HFFc6 (cell line): Measurements from ENCODE around the gene MAGI3. TPM values are rescaled to one million over a fixed set of nuclear protein-coding genes. Genes with fewer than 3 reads are reported as not detected.
A peak's percentile ranks its signal among the peaks of the same experiment; 100 is the strongest.

Experiments
- DNase-seq: peaks from one replicate; pipeline ENCODE4 v3.0.0-alpha.2; 2018
- H3K27ac Mint-ChIP-seq: 2 replicates; pipeline ENCODE4 v1.8.0; 2020; ENCODE audit warnings: mild to moderate bottlenecking, mixed read lengths
- H3K27me3 Mint-ChIP-seq: 2 replicates; pipeline ENCODE4 v1.8.0; 2021; ENCODE audit warnings: mild to moderate bottlenecking, moderate library complexity, mixed read lengths; ENCODE audit not compliant: insufficient read depth
- H3K36me3 Mint-ChIP-seq: 2 replicates; pipeline ENCODE4 v1.8.0; 2021; ENCODE audit warnings: low read depth, mixed read lengths
- H3K4me1 Mint-ChIP-seq: 2 replicates; pipeline ENCODE4 v1.8.0; 2020; ENCODE audit warnings: low read depth, mixed read lengths
- H3K4me3 Mint-ChIP-seq: 2 replicates; pipeline ENCODE4 v1.8.0; 2020; ENCODE audit warnings: mild to moderate bottlenecking, moderate library complexity, mixed read lengths
- H3K9me3 Mint-ChIP-seq: 2 replicates; pipeline ENCODE4 v1.8.0; 2020; ENCODE audit warnings: mild to moderate bottlenecking, mixed read lengths
- CTCF ChIP-seq: fragments of 200-600 bp; sonication (generic); IDR thresholded peaks from 2 replicates; pipeline ENCODE4 v1.5.0; 2021; ENCODE audit warnings: antibody characterized with exemption, mild to moderate bottlenecking
- total RNA-seq, 6 experiments: library from RNA; stranded (reverse); fragmentation: NEBNext Ultra II Directional; extraction: Animal tissue kit (Norgen Biotek cat#: 25700); gene quantifications; 2 replicates in 1 of 6; 3 replicates in 5 of 6; pipeline ENCODE4 v1.2.3, GENCODE V29; 2021

The MAGI3 gene
- total RNA-seq, 6 experiments from 2014 or later = 5.1 to 8.2 (median 7.6) TPM

GRCh38 chr1:113652771-113653170, 262.5 kb downstream of the MAGI3 start:
- peak; percentile 4 for DNase-seq
- TF ChIP-seq CTCF = no peak
- no peaks in the 10 kb centered on the region; the same call in 1 of the 2 replicates for H3K27me3 Mint-ChIP-seq
- no peaks in the 10 kb centered on the region for H3K9me3 Mint-ChIP-seq
- H3K27ac Mint-ChIP-seq = 0 out of 2 replicates have a peak overlapping the region, but pooled peaks have one; percentile 13
- no peaks in the 10 kb centered on the region for H3K36me3 Mint-ChIP-seq
- H3K4me1 Mint-ChIP-seq = peaks cover 7% of the 10 kb centered on the region
- no peak overlapping the region for H3K4me3 Mint-ChIP-seq

- Mint-ChIP-seq H3K27me3 (no peaks in the 10 kb centered on the region; the same call in 1 of the 2 replicates), H3K4me3 (no peak overlapping the region), H3K36me3 (no peaks in the 10 kb centered on the region), H3K4me1 (peaks cover 7% of the 10 kb centered on the region), H3K9me3 (no peaks in the 10 kb centered on the region), H3K27ac (no peak overlapping the region)
- no peak for DNase-seq
- no peak for TF ChIP-seq CTCF
These were observed 263.4 kb downstream of the MAGI3 start for GRCh38 chr1:113653741-113654140.

GRCh38 chr1:113654883-113655282, 264.6 kb downstream of the MAGI3 start:
- Mint-ChIP-seq H3K27ac (no peak overlapping the region), H3K27me3 (no peaks in the 10 kb centered on the region; the same call in 1 of the 2 replicates), H3K4me1 (peaks cover 7% of the 10 kb centered on the region), H3K9me3 (no peaks in the 10 kb centered on the region), H3K36me3 (no peaks in the 10 kb centered on the region), H3K4me3 (no peak overlapping the region)
- TF ChIP-seq CTCF = no peak
- no peak for DNase-seq

- H3K27ac Mint-ChIP-seq = no peak overlapping the region
- DNase-seq = no peak
- H3K27me3 Mint-ChIP-seq = no peaks in the 10 kb centered on the region
- H3K36me3 Mint-ChIP-seq = peaks cover 4% of the 10 kb centered on the region; the same call in 1 of the 2 replicates
- H3K4me3 Mint-ChIP-seq = no peak overlapping the region
- no peak for TF ChIP-seq CTCF
- H3K9me3 Mint-ChIP-seq = no peaks in the 10 kb centered on the region
- peaks cover 7% of the 10 kb centered on the region for H3K4me1 Mint-ChIP-seq
These were observed 266.8 kb downstream of the MAGI3 start for GRCh38 chr1:113657126-113657525.

- no peaks in the 10 kb centered on the region for H3K9me3 Mint-ChIP-seq
- H3K4me3 Mint-ChIP-seq = no peak overlapping the region
- TF ChIP-seq CTCF = no peak
- no peak for DNase-seq
- H3K27ac Mint-ChIP-seq = no peak overlapping the region
- H3K4me1 Mint-ChIP-seq = peaks cover 4% of the 10 kb centered on the region
- H3K36me3 Mint-ChIP-seq = peaks cover 5% of the 10 kb centered on the region; the same call in 1 of the 2 replicates
- no peaks in the 10 kb centered on the region for H3K27me3 Mint-ChIP-seq
These were observed 267.3 kb downstream of the MAGI3 start for GRCh38 chr1:113657556-113658063.
